Left cardiac atrium (tissue), 4 donors: ENCODE data around the gene CFAP70. TPM values are rescaled to one million over a fixed set of nuclear protein-coding genes. Genes with fewer than 3 reads are reported as not detected.

Experiments
- ATAC-seq, 2 donors: fragments of 200-7000 bp; cut with Tn5 transposase; one replicate each; pipeline ENCODE4 v1.9.1; 2020; ENCODE audit warnings: mild to moderate bottlenecking in 2 of 2, moderate library complexity in 2 of 2
- DNase-seq: peaks from one replicate; pipeline ENCODE4 v3.0.0-alpha.2; 2020
- intact Hi-C, 2 donors: fragments of 100-400 bp; cut with DNase I; formaldehyde crosslinking; loops; one replicate each; pipeline versions ENCODE4 v1.14.1 to v1.15.1; 2022 to 2023
- total RNA-seq, 2 donors: library from RNA; stranded (reverse); fragmentation: NEBNext Ultra II Directional; extraction: Animal tissue kit (Norgen Biotek cat#: 25700); gene quantifications; one replicate each; pipeline ENCODE4 v1.2.1, GENCODE V29; 2021
- donor health status: DM: no; HTN: yes; CAD: no.
- donor health status: DM: no; HTN: yes; CAD: no; lungs with severe emphysema.
- donor health status: DM: yes; HTN: yes; CAD: no.
- donor health status: Dilated cardiomyopathy.

Gene CFAP70
- total RNA-seq, 2 donors from 2014 or later, result 1.5 to 1.7 TPM

DNA sequence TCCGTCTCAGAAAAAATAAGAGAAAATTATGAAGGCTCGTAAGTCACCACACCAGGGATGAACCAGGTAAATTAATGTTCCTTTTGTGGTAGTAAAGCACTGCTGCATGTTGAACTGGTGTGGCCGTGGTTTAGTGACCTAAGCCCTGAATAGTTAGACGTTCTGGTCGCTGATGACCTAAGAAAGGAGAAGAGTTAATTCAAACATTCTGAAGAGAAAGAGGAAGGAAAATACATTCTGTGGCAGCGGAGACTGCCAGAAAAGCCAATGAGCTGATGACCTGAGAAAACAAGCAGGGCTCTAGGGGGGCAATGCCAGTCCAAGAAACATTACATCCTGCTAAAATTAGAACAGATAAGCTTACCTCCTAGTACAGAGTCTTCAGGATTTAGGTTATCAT, 129.1 kb downstream of the CFAP70 start:
- ATAC-seq, result no peak
- no peak for DNase-seq
- intact Hi-C loops, result no loop called here

DNA sequence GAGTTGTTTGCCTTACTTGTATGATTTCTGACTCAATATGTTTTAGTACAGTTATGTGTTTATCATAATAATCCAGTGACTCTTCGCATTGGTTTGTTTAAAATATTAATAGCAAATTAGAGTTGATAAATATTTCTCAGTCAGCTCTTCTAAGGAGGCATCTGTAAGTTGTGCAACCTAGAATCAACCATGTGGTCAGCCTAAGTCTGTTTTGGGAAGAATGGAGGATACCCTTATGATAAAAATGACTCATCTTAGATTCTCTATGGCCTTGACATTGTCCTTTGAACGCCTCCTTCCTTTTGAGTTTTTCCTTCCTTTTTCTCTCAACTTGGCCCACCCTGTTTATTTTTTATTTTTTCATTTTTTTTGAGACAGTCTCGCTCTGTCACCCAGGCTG, 130.4 kb downstream of the CFAP70 start:
- no peak for DNase-seq
- no peak for ATAC-seq
- intact Hi-C loops, result no loop called here

DNA sequence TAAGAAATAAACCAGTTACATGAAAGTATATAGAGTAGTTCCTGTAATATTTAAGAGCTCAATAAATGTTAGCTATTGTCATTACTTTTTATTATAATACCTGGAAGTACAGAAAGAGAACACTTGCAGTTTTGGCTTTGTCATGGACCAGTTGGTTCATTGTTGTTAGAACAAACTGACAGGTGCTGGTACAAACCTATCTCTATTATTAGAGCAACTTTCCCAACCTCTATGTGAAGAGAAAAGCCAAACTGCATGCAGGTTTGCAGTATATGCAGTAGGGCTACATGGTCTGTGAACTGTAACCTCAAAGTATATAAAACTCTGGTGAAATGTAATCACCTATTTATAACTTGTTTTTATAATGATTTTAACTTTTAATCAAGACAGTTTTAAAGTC, 132.0 kb downstream of the CFAP70 start:
- ATAC-seq, result no peak
- intact Hi-C loops, result no loop called here
- DNase-seq, result no peak

DNA sequence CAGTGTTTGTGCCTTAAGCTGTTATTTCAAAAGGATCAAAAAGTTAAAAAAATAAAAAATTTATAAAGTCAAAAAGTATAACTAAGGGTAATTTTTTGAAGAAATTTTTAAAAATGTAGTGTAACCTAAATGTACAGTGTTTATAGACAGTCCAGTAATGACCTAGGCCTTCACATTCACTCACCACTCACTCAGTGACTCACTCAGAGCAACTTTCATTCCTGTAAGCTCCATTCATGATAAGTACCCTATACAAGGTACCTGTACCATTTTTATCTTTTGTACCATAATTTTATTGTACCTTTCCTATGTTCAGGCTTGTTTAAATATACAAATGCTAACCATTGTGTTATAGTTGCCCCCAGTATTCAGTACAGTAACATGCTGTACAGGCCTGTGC, 133.1 kb downstream of the CFAP70 start:
- DNase-seq, result no peak
- ATAC-seq, result no peak
- intact Hi-C loops, result no loop called here

DNA sequence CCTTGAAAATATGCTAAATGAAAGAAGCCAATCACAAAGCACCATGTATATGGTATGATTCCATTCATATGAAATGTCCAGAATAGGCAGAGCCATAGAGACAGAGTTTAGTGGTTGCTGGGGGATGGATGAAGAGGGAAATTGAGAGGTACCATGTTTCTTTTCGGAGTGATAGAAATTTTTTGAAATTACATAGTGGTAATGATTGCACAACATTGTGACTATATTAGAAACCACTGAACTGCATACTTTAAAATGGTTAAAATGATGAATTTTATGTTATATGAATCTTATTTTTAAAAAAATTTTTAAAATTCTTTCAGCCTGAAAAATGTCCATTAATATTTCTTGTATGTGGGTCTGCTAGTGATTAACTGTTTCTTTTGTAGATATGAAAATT, 137.7 kb downstream of the CFAP70 start:
- intact Hi-C loops, result no loop called here
- ATAC-seq (no peak), DNase-seq (no peak)

DNA sequence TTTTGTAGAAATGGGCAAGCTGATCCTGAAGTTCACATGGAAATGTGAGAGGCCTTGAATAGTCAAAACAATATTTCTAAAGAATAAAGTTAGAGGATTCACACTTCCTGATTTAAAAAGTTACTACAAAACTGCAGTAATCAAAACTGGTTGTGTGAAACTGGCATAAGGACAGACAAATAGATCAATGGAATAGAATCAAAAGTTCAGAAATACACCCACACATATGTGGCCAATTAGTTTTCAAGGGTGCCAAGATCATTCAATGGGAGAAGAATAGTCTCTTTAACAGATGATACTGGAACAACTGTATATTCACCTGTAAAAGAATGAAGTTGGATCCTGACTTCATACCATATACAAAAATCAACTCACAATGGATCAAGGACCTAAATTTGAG, 139.3 kb downstream of the CFAP70 start:
- intact Hi-C loops, result no loop called here
- DNase-seq (no peak), ATAC-seq (no peak)

DNA sequence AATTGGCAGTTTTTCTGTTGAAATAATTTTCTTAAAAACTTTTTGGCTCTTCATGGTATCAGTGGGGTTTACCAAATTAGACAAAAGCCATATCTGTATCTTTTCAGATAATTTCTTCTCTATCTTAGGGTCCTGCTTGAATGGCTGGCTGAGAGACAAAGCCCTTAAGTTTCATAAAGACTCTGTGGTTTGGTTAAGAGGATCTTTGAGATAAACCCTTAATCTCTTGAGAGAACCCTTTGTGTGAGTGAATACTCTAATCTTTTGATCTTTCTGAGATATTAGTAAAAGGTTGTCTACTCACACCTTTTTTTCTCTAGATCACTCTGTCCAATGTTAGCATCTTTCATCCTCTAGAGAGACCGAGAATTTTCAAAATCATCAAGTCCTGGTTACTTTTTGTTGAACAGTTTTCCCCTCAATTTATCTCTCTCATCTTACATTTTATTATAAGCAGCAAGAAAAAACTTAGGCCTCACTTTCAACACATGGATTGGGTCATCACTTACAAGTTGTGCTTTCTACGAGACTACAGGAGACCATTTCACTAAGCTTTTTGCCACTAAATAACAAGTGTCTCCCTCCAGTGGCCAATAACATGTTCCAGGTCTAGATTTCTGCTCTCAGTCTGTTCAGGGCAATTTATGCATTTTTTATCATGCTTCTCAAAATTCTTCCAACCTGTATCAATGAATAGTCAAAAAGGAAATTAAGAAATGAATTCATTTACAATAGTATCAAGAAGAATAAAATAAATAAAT, 140.1 kb downstream of the CFAP70 start:
- DNase-seq (no peak), ATAC-seq (no peak)
- intact Hi-C loops, result no loop called here

DNA sequence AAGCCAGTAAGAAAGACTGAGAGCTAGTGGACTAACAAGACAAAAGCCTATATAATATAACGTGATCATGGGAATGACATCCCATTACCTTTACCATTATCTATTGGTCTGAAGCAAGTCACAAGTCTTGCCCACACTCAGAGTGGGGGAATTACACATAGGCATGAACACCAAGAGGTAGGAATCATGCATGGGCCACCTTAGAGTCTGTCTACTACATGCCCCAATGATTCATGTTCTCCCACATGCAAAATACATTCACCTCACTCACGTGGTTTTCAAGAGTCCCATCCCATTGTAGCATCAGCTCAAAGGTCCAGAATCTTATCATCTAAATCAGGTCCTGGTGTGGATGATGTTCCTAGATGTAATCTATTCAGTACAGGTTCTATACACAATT, 141.0 kb downstream of the CFAP70 start:
- intact Hi-C loops, result no loop called here
- DNase-seq, result no peak
- ATAC-seq, result no peak

DNA sequence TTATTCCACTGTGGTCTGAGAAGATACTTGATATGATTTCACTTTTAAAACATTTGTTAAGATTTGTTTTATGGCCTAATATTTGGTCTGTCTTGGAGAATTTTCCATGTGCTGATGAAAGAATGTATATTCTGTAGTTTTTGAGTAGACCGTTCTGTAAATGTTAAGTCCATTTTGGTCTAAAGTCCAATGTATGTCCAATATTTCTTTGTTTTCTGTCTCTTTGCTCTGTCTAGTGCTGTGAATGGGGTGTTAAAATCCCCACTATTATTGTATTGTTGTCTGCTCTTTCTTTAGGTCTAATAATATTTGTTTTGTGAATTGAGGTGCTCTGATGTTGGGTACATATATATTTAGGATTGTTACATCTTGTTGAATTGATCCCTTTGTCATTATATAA, 142.9 kb downstream of the CFAP70 start:
- ATAC-seq, result no peak
- intact Hi-C loops, result no loop called here

DNA sequence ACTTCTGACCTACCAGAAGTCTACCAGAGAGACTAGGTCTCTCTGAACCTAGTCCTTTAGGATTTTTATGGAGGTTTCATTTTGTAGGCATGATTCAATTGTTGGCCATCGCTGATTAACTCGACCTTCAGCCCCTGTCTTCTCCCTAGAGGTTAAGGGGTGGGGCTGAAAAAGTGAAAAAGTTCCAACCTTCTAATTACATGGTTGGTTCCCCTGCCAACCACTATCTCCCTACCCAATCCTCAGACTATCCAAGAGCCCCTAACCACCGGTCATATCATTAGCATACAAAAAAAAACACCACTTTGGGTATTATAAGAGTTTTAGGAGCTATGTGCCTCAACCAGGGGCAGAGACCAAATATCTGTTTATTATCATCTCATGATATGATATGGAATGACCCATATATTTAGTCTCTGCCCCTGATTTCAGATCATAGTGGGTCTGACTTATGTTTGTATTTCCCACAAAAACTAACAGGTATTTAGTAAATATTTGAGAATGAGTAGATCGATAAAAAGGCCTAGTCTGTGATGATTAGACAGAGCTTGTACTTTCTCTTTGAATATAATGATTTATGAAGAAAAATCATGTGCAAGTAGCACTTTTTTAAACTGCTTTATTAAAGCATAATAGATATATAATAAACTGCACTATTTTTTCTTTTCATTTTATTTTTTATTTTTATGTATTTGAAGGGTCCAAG, 147.4 kb downstream of the CFAP70 start:
- DNase-seq (no peak), ATAC-seq (no peak)
- intact Hi-C loops, result no loop called here

More for the DNA sequence above, 142.9 kb downstream of the CFAP70 start:
- no peak for DNase-seq

DNA sequence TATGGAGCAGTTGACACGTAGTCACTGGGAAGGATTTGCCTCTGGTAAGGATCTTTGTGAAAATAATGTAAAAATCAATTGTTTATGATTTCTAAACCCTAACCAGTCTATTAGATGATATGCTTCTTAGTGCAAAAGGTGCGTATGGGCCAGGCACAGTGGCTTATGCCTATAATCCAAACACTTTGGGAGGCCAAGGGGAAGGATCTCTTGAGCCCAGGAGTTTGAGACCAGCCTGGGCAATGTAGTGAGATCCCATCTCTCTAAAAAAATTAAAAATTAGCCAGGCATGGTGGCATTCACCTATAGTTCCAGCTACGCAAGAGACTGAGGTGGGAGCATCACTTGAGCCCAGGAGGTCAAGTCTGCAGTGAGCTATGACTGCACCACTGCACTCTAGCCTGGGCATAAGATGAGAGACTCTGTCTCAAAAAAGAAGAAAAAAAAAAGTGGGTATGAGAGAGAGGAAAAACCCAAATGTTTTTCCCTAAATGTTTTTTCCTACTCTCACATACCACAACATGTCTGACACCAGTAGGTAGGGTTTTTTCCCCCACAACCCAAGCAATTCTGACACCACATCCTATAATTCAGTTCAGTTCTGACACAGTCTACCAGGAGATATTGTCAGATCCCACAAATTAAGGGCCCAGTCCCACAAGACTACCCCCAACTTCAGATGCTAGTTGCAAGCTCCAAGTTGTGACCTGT, 148.1 kb downstream of the CFAP70 start:
- ATAC-seq (no peak), DNase-seq (no peak)
- intact Hi-C loops, result no loop called here

DNA sequence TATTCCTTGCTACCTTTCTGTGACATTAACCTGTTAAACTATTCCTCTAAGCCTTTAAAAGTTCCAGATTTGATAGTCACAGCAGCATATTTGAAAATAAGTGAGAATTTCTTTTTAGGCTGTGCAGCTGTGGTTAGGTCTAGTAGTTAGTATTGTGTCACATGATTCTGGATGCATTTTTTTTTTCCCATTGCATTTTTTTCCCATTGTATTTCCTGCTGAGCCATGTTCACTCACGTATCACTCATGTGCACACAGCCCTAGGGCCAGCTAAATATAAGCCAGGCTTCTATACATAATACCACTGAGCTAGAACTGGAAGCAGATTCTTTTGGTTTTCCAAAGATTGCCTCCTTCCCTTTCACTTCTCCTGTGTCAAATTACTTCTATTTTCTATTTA, 149.0 kb downstream of the CFAP70 start:
- intact Hi-C loops, result no loop called here
- DNase-seq, result no peak
- ATAC-seq, result no peak

DNA sequence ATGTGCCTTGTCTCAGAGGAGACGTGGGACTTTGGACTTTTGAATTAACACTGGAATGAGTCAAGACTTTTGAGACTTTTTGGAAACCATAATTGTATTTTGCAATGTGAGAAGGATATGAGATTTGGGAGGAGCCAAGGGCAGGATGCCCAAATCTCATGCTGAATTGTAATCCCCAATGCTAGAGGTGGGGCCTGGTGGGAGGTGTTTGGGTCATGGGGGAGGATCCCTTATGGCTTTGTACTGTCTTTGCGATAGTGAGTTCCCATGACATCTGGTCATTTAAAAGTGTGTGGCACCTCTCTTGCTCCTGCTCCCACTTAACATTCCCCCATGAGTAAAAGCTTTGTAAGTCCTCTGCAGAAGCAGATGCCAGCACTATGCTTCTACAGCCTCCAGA, 150.8 kb downstream of the CFAP70 start:
- peak; percentile 52 for DNase-seq
- ATAC-seq, result peak; percentile 27 to 50
- intact Hi-C loops, result no loop called here

DNA sequence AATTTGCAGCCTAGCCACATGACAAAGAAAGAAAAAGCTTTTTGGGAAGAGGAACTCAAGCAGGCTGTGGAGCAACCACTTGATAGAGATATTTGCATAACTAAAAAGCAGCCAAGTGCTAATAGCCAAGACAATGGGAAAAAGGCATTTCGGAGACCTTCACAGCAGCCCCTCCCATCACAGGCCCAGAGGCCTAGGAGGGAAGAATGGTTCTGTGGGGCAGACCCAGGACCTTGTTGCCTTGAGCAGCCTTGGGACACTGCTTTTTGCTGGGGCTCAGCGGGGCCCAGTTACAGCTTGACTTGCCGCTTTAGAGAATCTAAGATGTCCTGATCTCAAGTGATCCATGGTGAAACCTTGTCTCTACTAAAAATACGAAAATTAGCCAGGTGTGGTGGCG, 152.3 kb downstream of the CFAP70 start:
- intact Hi-C loops, result no loop called here
- DNase-seq (no peak), ATAC-seq (no peak)

DNA sequence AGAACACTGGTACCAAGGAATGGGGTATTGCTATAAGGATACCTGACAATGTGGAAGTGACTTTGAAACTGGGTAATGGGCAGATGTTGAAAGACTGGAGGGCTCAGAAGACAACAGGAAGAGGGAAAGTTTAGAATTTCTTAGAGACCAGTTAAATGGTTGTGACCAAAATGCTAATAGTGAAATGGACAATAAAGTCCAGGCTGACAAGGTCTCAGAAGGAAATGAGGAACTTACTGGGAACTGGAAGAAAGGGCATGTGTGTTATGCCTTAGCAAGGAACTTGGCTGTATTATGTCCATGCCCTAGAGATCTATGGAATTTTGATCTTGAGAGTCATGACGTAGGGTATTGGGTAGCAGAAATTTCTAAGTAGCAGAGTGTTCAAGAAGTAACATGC, 152.8 kb downstream of the CFAP70 start:
- DNase-seq (no peak), ATAC-seq (no peak)
- intact Hi-C loops, result no loop called here

DNA sequence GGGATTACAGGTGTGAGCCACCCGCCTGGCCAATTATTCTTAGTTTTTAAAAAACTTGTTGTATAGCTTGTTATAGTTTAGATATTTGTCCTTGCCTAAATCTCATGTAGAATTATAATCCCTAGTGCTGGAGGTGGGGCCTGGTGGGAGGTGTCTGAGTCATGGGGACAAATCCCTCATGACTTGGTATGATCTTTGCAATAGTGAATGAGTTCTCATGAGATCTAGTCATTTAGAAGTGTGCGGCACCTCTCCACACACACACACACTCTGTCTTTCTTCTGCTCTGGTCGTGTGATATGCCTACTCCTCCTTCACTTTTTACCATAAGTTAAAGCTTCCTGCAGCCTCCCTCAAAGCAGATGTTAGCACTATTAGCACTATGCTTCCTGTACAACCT, 153.6 kb downstream of the CFAP70 start:
- no peak for DNase-seq
- no peak for ATAC-seq
- intact Hi-C loops, result no loop called here

Other genes with a start within 250 kb of the CFAP70 start
- 1 to 10 TPM; 1.6 to 2.7 TPM for gene NUDT13, start 248.4 kb downstream of the CFAP70 start, total RNA-seq
- gene ECD, start 190.9 kb downstream of the CFAP70 start, total RNA-seq, result 10 to 100 TPM; 17.3 to 18.2 TPM
- 10 to 100 TPM; 13.6 to 15.3 TPM for gene FAM149B1, start 190.7 kb downstream of the CFAP70 start, total RNA-seq
- gene DNAJC9, start 111.6 kb downstream of the CFAP70 start, total RNA-seq, result 10 to 100 TPM in 1 of 2 donors, 1 to 10 TPM in 1; 8.8 to 11.5 TPM
- 10 to 100 TPM; 78.8 to 82.1 TPM for gene MRPS16, start 106.2 kb downstream of the CFAP70 start, total RNA-seq
- 100 to 1,000 TPM in 1 of 2 donors, 10 to 100 TPM in 1; 97.0 to 116 TPM for gene ANXA7, start 55.2 kb upstream of the CFAP70 start, total RNA-seq
- 1 to 10 TPM; 1.2 to 2.3 TPM for gene MSS51, start 74.7 kb upstream of the CFAP70 start, total RNA-seq
- 10 to 100 TPM; 44.0 to 45.7 TPM for gene PPP3CB, start 137.2 kb upstream of the CFAP70 start, total RNA-seq
- gene USP54, start 232.5 kb upstream of the CFAP70 start, total RNA-seq, result 10 to 100 TPM; 30.5 to 47.8 TPM